ENCODE results near the gene HAT1. TPM values are rescaled to one million over a fixed set of nuclear protein-coding genes. Genes with fewer than 3 reads are reported as not detected.
"Not testable (repeated sequence)": the region's sequence is repeated elsewhere in the genome, so short reads cannot be mapped to it uniquely, and the experiment has no call there.

HAT1 gene
- total and polyA plus RNA-seq, 4 donors: 23.8 to 32.6 (median 28.4) TPM

DNA sequence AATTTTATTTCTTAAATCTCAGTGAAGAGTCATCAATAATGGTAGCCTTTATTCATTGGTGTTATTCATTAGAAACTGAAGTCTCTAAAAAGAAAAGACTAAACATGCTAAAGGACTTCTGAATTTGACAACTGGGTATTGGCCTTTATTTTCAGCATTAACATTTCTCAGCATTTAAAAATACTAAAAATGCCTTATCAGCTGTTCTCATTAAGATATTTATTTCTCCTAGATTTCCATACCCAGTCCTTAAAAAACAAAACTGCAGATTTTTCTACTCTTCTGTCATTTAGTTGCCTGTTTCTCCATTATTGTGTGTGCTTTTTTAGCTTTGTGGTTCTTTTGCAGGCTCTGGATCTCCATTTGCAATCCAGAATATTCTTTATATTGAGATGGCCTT is 46.2 kb downstream of the HAT1 start:
- H3K4me3 ChIP-seq (ENCODE audit: low read length in 2 of 2): no peak overlapping the region
- H3K27ac ChIP-seq (ENCODE audit: low read depth in 1 of 2, low read length in 2 of 2): no peak overlapping the region
- H3K9me3 ChIP-seq (ENCODE audit: control insufficient read depth, low read length): no peaks in the 10 kb centered on the region
- H3K4me1 ChIP-seq (ENCODE audit: control insufficient read depth in 1 of 2, insufficient read depth in 2 of 2, low read length in 2 of 2): no peaks in the 10 kb centered on the region
- peaks cover 0 to 3% of the 10 kb centered on the region in 2 donors for H3K36me3 ChIP-seq (ENCODE audit: control insufficient read depth in 1 of 2, insufficient read depth in 2 of 2, low read length in 1 of 2)
- DNase-seq: no peak
- intact Hi-C loops (cut with DNase I): no loop called here
- no peak for ATAC-seq (ENCODE audit: low FRiP score)
- no peaks in the 10 kb centered on the region for H3K27me3 ChIP-seq (ENCODE audit: control insufficient read depth in 1 of 2, insufficient read depth in 2 of 2, low read length in 1 of 2)

DNA sequence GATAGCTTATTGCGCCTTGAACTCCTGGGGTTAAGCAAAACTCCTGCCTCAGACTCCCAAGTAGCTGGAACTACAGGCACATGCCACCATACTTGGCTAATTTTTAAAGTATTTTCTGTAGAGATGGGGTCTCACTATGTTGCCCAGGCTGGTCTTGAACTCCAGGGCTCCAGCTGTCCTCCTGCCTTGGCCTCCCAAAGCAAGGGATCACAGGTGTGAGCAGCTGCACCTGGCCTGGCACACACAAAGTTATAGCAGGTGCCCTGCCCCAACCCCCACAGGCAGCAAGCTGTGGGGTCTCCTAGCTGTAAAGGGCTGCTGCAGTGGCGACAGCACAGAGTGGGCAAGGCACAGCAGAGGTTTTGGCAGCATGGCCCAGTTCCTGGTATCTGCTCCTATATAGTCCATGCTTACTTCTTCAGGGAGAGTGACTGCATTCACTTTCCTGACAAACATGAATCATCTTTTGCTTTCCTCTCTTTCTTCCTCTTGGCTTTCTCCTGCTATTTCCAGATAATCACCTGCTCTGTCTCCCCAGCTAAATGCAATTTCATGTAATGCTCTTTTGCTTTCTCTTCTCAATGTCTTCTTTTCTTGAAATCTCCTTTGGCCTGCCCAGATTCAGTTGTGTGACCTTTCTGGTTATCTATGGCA is 50.2 kb downstream of the HAT1 start:
- H3K27ac ChIP-seq (ENCODE audit: low read depth in 1 of 2, low read length in 2 of 2): no peak overlapping the region
- intact Hi-C loops (cut with DNase I): no loop called here
- no peaks in the 10 kb centered on the region for H3K4me1 ChIP-seq (ENCODE audit: control insufficient read depth in 1 of 2, insufficient read depth in 2 of 2, low read length in 2 of 2)
- no peak overlapping the region for H3K4me3 ChIP-seq (ENCODE audit: low read length in 2 of 2)
- DNase-seq (no peak), ATAC-seq (ENCODE audit: low FRiP score) (no peak)
- 97 to 100% methylated on average over 2 of the region's 2 CpGs for WGBS, 2 donors
- no peaks in the 10 kb centered on the region for H3K9me3 ChIP-seq (ENCODE audit: control insufficient read depth, low read length)
- no peaks in the 10 kb centered on the region for H3K27me3 ChIP-seq (ENCODE audit: control insufficient read depth in 1 of 2, insufficient read depth in 2 of 2, low read length in 1 of 2)
- H3K36me3 ChIP-seq (ENCODE audit: control insufficient read depth in 1 of 2, insufficient read depth in 2 of 2, low read length in 1 of 2): peaks cover 0 to 4% of the 10 kb centered on the region in 2 donors

GRCh38 chr2:171979103-171979502 is 56.8 kb downstream of the HAT1 start:
- DNase-seq: no peak
- no peak for ATAC-seq (ENCODE audit: low FRiP score)
- Histone ChIP-seq H3K27ac (ENCODE audit: low read depth in 1 of 2, low read length in 2 of 2) (no peak overlapping the region), H3K4me3 (ENCODE audit: low read length in 2 of 2) (no peak overlapping the region), H3K27me3 (ENCODE audit: control insufficient read depth in 1 of 2, insufficient read depth in 2 of 2, low read length in 1 of 2) (no peaks in the 10 kb centered on the region), H3K9me3 (ENCODE audit: control insufficient read depth, low read length) (no peaks in the 10 kb centered on the region), H3K4me1 (ENCODE audit: control insufficient read depth in 1 of 2, insufficient read depth in 2 of 2, low read length in 2 of 2) (no peaks in the 10 kb centered on the region), H3K36me3 (ENCODE audit: control insufficient read depth in 1 of 2, insufficient read depth in 2 of 2, low read length in 1 of 2) (peaks cover 0 to 3% of the 10 kb centered on the region in 2 donors)
- WGBS, 2 donors: 96 to 98% methylated on average over 4 of the region's 4 CpGs
- intact Hi-C loops (cut with DNase I): no loop called here

GRCh38 chr2:171983924-171984323 is 61.7 kb downstream of the HAT1 start:
- H3K27ac ChIP-seq (ENCODE audit: low read depth in 1 of 2, low read length in 2 of 2); H3K9me3 ChIP-seq (ENCODE audit: control insufficient read depth, low read length); ATAC-seq (ENCODE audit: low FRiP score); intact Hi-C loops (cut with DNase I); H3K36me3 ChIP-seq (ENCODE audit: control insufficient read depth in 1 of 2, insufficient read depth in 2 of 2, low read length in 1 of 2); H3K4me1 ChIP-seq (ENCODE audit: control insufficient read depth in 1 of 2, insufficient read depth in 2 of 2, low read length in 2 of 2); H3K27me3 ChIP-seq (ENCODE audit: control insufficient read depth in 1 of 2, insufficient read depth in 2 of 2, low read length in 1 of 2); DNase-seq; H3K4me3 ChIP-seq (ENCODE audit: low read length in 2 of 2): not testable (repeated sequence)
- WGBS, 2 donors: 94 to 98% methylated on average over 1 of the region's 1 CpG

GRCh38 chr2:171985076-171985475 is 62.8 kb downstream of the HAT1 start:
- DNase-seq (no peak), ATAC-seq (ENCODE audit: low FRiP score) (no peak)
- H3K4me1 ChIP-seq (ENCODE audit: control insufficient read depth in 1 of 2, insufficient read depth in 2 of 2, low read length in 2 of 2): no peaks in the 10 kb centered on the region
- no peak overlapping the region for H3K27ac ChIP-seq (ENCODE audit: low read depth in 1 of 2, low read length in 2 of 2)
- intact Hi-C loops (cut with DNase I): no loop called here
- 90 to 93% methylated on average over 2 of the region's 2 CpGs for WGBS, 2 donors
- no peaks in the 10 kb centered on the region for H3K27me3 ChIP-seq (ENCODE audit: control insufficient read depth in 1 of 2, insufficient read depth in 2 of 2, low read length in 1 of 2)
- peaks cover 0 to 3% of the 10 kb centered on the region in 2 donors for H3K36me3 ChIP-seq (ENCODE audit: control insufficient read depth in 1 of 2, insufficient read depth in 2 of 2, low read length in 1 of 2)
- H3K4me3 ChIP-seq (ENCODE audit: low read length in 2 of 2): no peak overlapping the region
- H3K9me3 ChIP-seq (ENCODE audit: control insufficient read depth, low read length): no peaks in the 10 kb centered on the region

- DNase-seq (no peak), ATAC-seq (ENCODE audit: low FRiP score) (no peak)
- no peaks in the 10 kb centered on the region for H3K4me1 ChIP-seq (ENCODE audit: control insufficient read depth in 1 of 2, insufficient read depth in 2 of 2, low read length in 2 of 2)
- H3K36me3 ChIP-seq (ENCODE audit: control insufficient read depth in 1 of 2, insufficient read depth in 2 of 2, low read length in 1 of 2): peaks cover 0 to 3% of the 10 kb centered on the region in 2 donors
- WGBS, 2 donors: 94 to 95% methylated on average over 4 of the region's 4 CpGs
- intact Hi-C loops (cut with DNase I): no loop called here
- H3K4me3 ChIP-seq (ENCODE audit: low read length in 2 of 2): no peak overlapping the region
- H3K9me3 ChIP-seq (ENCODE audit: control insufficient read depth, low read length): no peaks in the 10 kb centered on the region
- H3K27ac ChIP-seq (ENCODE audit: low read depth in 1 of 2, low read length in 2 of 2): no peak overlapping the region
- no peaks in the 10 kb centered on the region for H3K27me3 ChIP-seq (ENCODE audit: control insufficient read depth in 1 of 2, insufficient read depth in 2 of 2, low read length in 1 of 2)
Observed at GRCh38 chr2:171986778-171987177, 64.5 kb downstream of the HAT1 start.

DNA sequence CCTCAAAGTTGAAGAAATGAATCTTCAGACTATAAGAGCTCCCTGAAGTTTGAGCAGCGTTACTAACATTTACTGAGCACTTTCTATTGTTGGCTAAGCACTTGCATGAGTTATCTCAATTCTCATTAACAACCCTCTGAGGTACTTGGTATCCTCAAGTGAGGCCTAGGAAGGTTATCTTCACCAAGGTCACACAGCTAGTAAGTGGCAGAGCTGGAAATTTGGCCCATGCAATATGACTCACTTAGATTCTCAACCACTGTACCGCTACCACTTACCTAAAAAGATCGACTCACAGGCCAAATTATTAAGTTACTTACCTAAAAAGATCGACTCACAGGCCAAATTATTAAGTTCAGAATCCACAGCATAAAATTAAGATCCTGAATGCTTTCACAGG is 68.8 kb downstream of the HAT1 start:
- 89 to 92% methylated on average over 4 of the region's 4 CpGs for WGBS, 2 donors
- intact Hi-C loops (cut with DNase I): loop anchor here in 1 of 2 donors (10.0 kb wide), 1 partner anchor 114 kb away; the partner anchor contains the start of gene DLX2
- Histone ChIP-seq H3K27me3 (ENCODE audit: control insufficient read depth in 1 of 2, insufficient read depth in 2 of 2, low read length in 1 of 2) (no peaks in the 10 kb centered on the region), H3K9me3 (ENCODE audit: control insufficient read depth, low read length) (no peaks in the 10 kb centered on the region), H3K4me3 (ENCODE audit: low read length in 2 of 2) (no peak overlapping the region), H3K36me3 (ENCODE audit: control insufficient read depth in 1 of 2, insufficient read depth in 2 of 2, low read length in 1 of 2) (no peaks in the 10 kb centered on the region), H3K4me1 (ENCODE audit: control insufficient read depth in 1 of 2, insufficient read depth in 2 of 2, low read length in 2 of 2) (no peaks in the 10 kb centered on the region), H3K27ac (ENCODE audit: low read depth in 1 of 2, low read length in 2 of 2) (no peak overlapping the region)
- no peak for DNase-seq
- no peak for ATAC-seq (ENCODE audit: low FRiP score)

DNA sequence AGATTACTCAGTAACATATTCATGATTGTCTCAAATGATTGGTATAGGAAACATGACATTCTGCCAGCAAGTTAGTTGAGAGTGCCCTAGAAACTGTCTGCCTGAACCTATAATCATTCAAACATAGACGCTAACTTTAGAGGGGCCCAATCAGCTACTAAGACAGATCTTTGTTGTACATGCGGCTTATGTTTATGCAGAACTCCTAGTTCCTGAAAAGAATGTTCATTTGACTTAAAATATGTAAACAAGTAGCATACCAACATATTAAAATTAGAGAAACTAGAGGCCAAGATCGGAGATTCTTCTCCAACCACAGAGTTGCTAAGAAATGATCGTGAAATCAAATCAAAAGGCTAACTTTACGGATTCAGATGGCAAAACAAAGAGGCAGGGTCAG is 73.3 kb downstream of the HAT1 start:
- H3K27ac ChIP-seq (ENCODE audit: low read depth in 1 of 2, low read length in 2 of 2): no peak overlapping the region
- no peak for DNase-seq
- no peaks in the 10 kb centered on the region for H3K4me1 ChIP-seq (ENCODE audit: control insufficient read depth in 1 of 2, insufficient read depth in 2 of 2, low read length in 2 of 2)
- no peaks in the 10 kb centered on the region for H3K9me3 ChIP-seq (ENCODE audit: control insufficient read depth, low read length)
- no peak for ATAC-seq (ENCODE audit: low FRiP score)
- intact Hi-C loops (cut with DNase I): loop anchor here in 1 of 2 donors (10.0 kb wide), 1 partner anchor 109 kb away; the partner anchor contains the start of gene DLX2
- no peaks in the 10 kb centered on the region for H3K27me3 ChIP-seq (ENCODE audit: control insufficient read depth in 1 of 2, insufficient read depth in 2 of 2, low read length in 1 of 2)
- WGBS, 2 donors: 82 to 86% methylated on average over 5 of the region's 5 CpGs
- H3K36me3 ChIP-seq (ENCODE audit: control insufficient read depth in 1 of 2, insufficient read depth in 2 of 2, low read length in 1 of 2): no peaks in the 10 kb centered on the region
- H3K4me3 ChIP-seq (ENCODE audit: low read length in 2 of 2): no peak overlapping the region

DNA sequence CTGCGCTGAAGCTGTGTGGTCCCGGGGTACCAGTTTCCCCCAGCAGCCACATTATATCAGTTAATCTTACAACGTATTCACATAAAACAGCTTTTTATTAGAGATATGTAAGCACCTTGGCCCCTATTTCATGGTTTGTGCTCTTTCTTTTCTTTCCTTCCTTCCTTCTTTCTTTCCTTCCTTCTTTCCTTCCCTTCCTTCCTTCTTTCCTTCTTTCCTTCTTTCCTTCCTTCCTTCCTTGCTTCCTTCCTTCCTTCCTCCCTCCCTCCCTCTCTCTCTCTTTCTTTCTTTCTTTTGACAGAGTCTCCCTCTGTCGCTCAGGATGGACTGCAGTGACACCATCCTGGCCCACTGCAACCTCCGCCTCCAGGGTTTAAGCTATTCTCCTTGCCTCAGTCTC is 73.8 kb downstream of the HAT1 start:
- intact Hi-C loops (cut with DNase I): loop anchor here in 1 of 2 donors (10.0 kb wide), 1 partner anchor 109 kb away; the partner anchor contains the start of gene DLX2
- ATAC-seq (ENCODE audit: low FRiP score) (no peak), DNase-seq (no peak)
- Histone ChIP-seq H3K4me3 (ENCODE audit: low read length in 2 of 2) (no peak overlapping the region), H3K27ac (ENCODE audit: low read depth in 1 of 2, low read length in 2 of 2) (no peak overlapping the region), H3K9me3 (ENCODE audit: control insufficient read depth, low read length) (no peaks in the 10 kb centered on the region), H3K36me3 (ENCODE audit: control insufficient read depth in 1 of 2, insufficient read depth in 2 of 2, low read length in 1 of 2) (no peaks in the 10 kb centered on the region), H3K27me3 (ENCODE audit: control insufficient read depth in 1 of 2, insufficient read depth in 2 of 2, low read length in 1 of 2) (no peaks in the 10 kb centered on the region), H3K4me1 (ENCODE audit: control insufficient read depth in 1 of 2, insufficient read depth in 2 of 2, low read length in 2 of 2) (no peaks in the 10 kb centered on the region)
- WGBS, 2 donors: 80 to 88% methylated on average over 5 of the region's 5 CpGs
